HepG2 (cell line): ENCODE results near the gene ETF1. TPM values are rescaled to one million over a fixed set of nuclear protein-coding genes. Genes with fewer than 3 reads are reported as not detected.

Source experiments
- BATF2 ChIP-seq: sonication (generic); formaldehyde crosslinking; IDR thresholded peaks from 2 replicates; pipeline ENCODE4 v1.8.0; 2022; ENCODE audit warnings: mild to moderate bottlenecking, missing genetic modification reagents, moderate library complexity
- EP300 ChIP-seq, 3 experiments: sonication (generic) in 1 of 3; formaldehyde crosslinking in 1 of 3; IDR thresholded peaks; 2 replicates each; pipeline versions ENCODE4 v1.5.1 to v1.6.1; 2011 to 2020; ENCODE audit warnings: low read depth in 2 of 3, low read length in 2 of 3, borderline replicate concordance in 1 of 3, improper control_type of control experiment in 1 of 3, mild to moderate bottlenecking in 1 of 3, missing genetic modification reagents in 1 of 3, moderate library complexity in 1 of 3
- ERF ChIP-seq: IDR thresholded peaks from 2 replicates; pipeline ENCODE4 v1.6.1; 2018; ENCODE audit warnings: missing biosample characterization, missing genetic modification reagents
- GMEB1 ChIP-seq: sonication (generic); formaldehyde crosslinking; IDR thresholded peaks from 2 replicates; pipeline ENCODE4 v1.5.1; 2020; ENCODE audit warnings: missing genetic modification reagents, mild to moderate bottlenecking, borderline replicate concordance
- MAFF ChIP-seq: IDR thresholded peaks from 2 replicates; pipeline ENCODE4 v1.6.1; 2011; ENCODE audit warnings: low read depth, low read length, improper control_type of control experiment
- MEIS1 ChIP-seq: sonication (generic); formaldehyde crosslinking; IDR thresholded peaks from 2 replicates; pipeline ENCODE4 v1.9.0; 2021; ENCODE audit warnings: mild to moderate bottlenecking, missing genetic modification reagents, moderate library complexity, borderline replicate concordance
- NR0B2 ChIP-seq: sonication (generic); formaldehyde crosslinking; IDR thresholded peaks from 2 replicates; pipeline ENCODE4 v1.4.0; 2020; ENCODE audit warnings: mild to moderate bottlenecking, missing genetic modification reagents
- SAP130 ChIP-seq: IDR thresholded peaks from 2 replicates; pipeline ENCODE4 v1.6.1; 2016; ENCODE audit warnings: low read depth
- TFDP1 ChIP-seq: IDR thresholded peaks from 2 replicates; pipeline ENCODE4 v1.6.1; 2016; ENCODE audit warnings: missing compliant biosample characterization, missing genetic modification reagents, borderline replicate concordance
- TFE3 ChIP-seq: IDR thresholded peaks from 2 replicates; pipeline ENCODE4 v1.6.1; 2016
- ZNF468 ChIP-seq: sonication (generic); formaldehyde crosslinking; IDR thresholded peaks from 2 replicates; pipeline ENCODE4 v1.8.0; 2022; ENCODE audit warnings: mild to moderate bottlenecking, moderate library complexity, missing genetic modification reagents
- ZNF557 ChIP-seq: sonication (generic); formaldehyde crosslinking; IDR thresholded peaks from 2 replicates; pipeline ENCODE4 v1.4.0; 2020; ENCODE audit warnings: missing genetic modification reagents
- ZNF563 ChIP-seq: sonication (generic); formaldehyde crosslinking; IDR thresholded peaks from 2 replicates; pipeline ENCODE4 v1.8.0; 2022; ENCODE audit warnings: mild to moderate bottlenecking, moderate library complexity, missing genetic modification reagents
- ZNF580 ChIP-seq: IDR thresholded peaks from 2 replicates; pipeline ENCODE4 v1.6.1; 2016; ENCODE audit warnings: low read depth, borderline replicate concordance
- ZNF589 ChIP-seq: sonication (generic); formaldehyde crosslinking; conservative IDR thresholded peaks from 2 replicates; pipeline ENCODE4 v1.8.0; 2022; ENCODE audit warnings: mild to moderate bottlenecking, moderate library complexity, missing genetic modification reagents
- ZNF691 ChIP-seq: sonication (generic); formaldehyde crosslinking; IDR thresholded peaks from 2 replicates; pipeline ENCODE4 v1.4.0; 2020; ENCODE audit warnings: missing genetic modification reagents, low read depth, mild to moderate bottlenecking, borderline replicate concordance
- ZNF770 ChIP-seq: sonication (generic); formaldehyde crosslinking; IDR thresholded peaks from 2 replicates; pipeline ENCODE4 v1.5.0; 2020; ENCODE audit warnings: mild to moderate bottlenecking, missing genetic modification reagents
- ZSCAN21 ChIP-seq: sonication (generic); formaldehyde crosslinking; IDR thresholded peaks from 2 replicates; pipeline ENCODE4 v1.8.0; 2022; ENCODE audit warnings: mild to moderate bottlenecking, missing genetic modification reagents, moderate library complexity, borderline replicate concordance
- polyA plus RNA-seq, 8 experiments: library from polyadenylated mRNA; depleted of rRNA in 3 of 8; stranded (reverse) in 7 of 8; unstranded in 1 of 8; fragments of >200 nt; fragmentation: Illumina TruSeq in 4 of 8; extraction: Trizol in 4 of 8; gene quantifications; 2 replicates each; pipeline versions ENCODE4 v1.2.1 to v1.2.3, GENCODE V29; 2011 to 2016; ENCODE audit warnings: low read depth in 4 of 8, missing spikeins in 1 of 8, mixed read lengths in 1 of 8; ENCODE audit not compliant: insufficient read depth in 1 of 8
- total RNA-seq, 5 experiments: library from RNA; depleted of rRNA; stranded (reverse); fragments of >200 nt; fragmentation: Illumina TruSeq; extraction: Trizol; gene quantifications; 2 replicates each; pipeline ENCODE4 v1.2.3, GENCODE V29; 2016; ENCODE audit warnings: low read depth in 1 of 5

The ETF1 gene
- total and polyA plus RNA-seq, 2 of the 13 experiments (the other 11 are each of a cell fraction or from before 2014, with no cell fraction given), result 52.1 to 184 TPM

- TF ChIP-seq ZNF770 (0 out of 2 replicates have a peak, but pooled peaks have one; percentile 30), ZNF589 (CRISPR knock-in tag) (0 out of 2 replicates have a peak, but pooled peaks have one; percentile 30), SAP130 (CRISPR knock-in tag) (peak; percentile 92), ERF (CRISPR knock-in tag) (peak; percentile 96), MAFF (no peak), ZNF563 (CRISPR knock-in tag) (peak; percentile 27; the same call in 1 of the 2 replicates), ZNF691 (CRISPR knock-in tag) (0 out of 2 replicates have a peak, but pooled peaks have one; percentile 54), BATF2 (CRISPR knock-in tag) (no peak), TFE3 (CRISPR knock-in tag) (peak; percentile 84), EP300 (IDR thresholded peaks at IDR 0.05; ENCODE audit: low read depth in 2 of 2, low read length in 2 of 2) (peak in 1 of 2 experiments; percentile 22; a peak in 1 of 4 replicates), EP300 (CRISPR knock-in tag; IDR thresholded peaks at IDR 0.05; ENCODE audit: borderline replicate concordance) (peak; percentile 57; the same call in 1 of the 2 replicates), NR0B2 (CRISPR knock-in tag) (no peak), ZSCAN21 (CRISPR knock-in tag) (peak; percentile 69; the same call in 1 of the 2 replicates), ZNF468 (no peak), MEIS1 (CRISPR knock-in tag) (no peak), TFDP1 (peak; percentile 82; the same call in 1 of the 2 replicates), ZNF580 (CRISPR knock-in tag) (no peak; the same call in 1 of the 2 replicates), GMEB1 (CRISPR knock-in tag) (no peak; the same call in 1 of the 2 replicates), ZNF557 (CRISPR knock-in tag) (no peak)
Observed at GRCh38 chr5:138459311-138459933, 83.6 kb downstream of the ETF1 start (continued).
